Naive thymus-derived CD4-positive, alpha-beta T cell (primary cell): ENCODE measurements around the gene SLC39A1. TPM values are rescaled to one million over a fixed set of nuclear protein-coding genes. Genes with fewer than 3 reads are reported as not detected.

ENCODE experiments used
- ATAC-seq: fragments of 150-1000 bp; cut with Tn5 transposase; 2 replicates; pipeline ENCODE4 v1.10.0; 2021; ENCODE audit warnings: mild to moderate bottlenecking, moderate library complexity
- CTCF ChIA-PET: fragments of 350-600 bp; sonication (Branson Sonifier 250); formaldehyde crosslinking; loops from one replicate; lab custom pipeline; 2021; ENCODE audit warnings: antibody characterized with exemption; lab: Charles Lee
- POLR2A ChIA-PET: fragments of 350-600 bp; sonication (Branson Sonifier 250); formaldehyde crosslinking; loops from one replicate; lab custom pipeline; 2021; ENCODE audit warnings: antibody characterized with exemption, inconsistent platforms; lab: Charles Lee
- DNase-seq, 9 donors: peaks; one replicate each; pipeline versions ENCODE4 v3.0.0 to v3.0.0-alpha.2; 2020 to 2022; ENCODE audit warnings: mixed read lengths in 1 of 9
- H3K27ac ChIP-seq: one replicate; pipeline ENCODE4 v1.7.0; 2013; ENCODE audit warnings: mild to moderate bottlenecking, low read depth, low read length, moderate library complexity
- H3K27me3 ChIP-seq, 2 donors: one replicate each; pipeline ENCODE4 v1.7.0; 2013; ENCODE audit warnings: low read length in 2 of 2, mild to moderate bottlenecking in 2 of 2, moderate library complexity in 2 of 2; ENCODE audit not compliant: control insufficient read depth in 2 of 2, insufficient read depth in 2 of 2
- H3K36me3 ChIP-seq, 3 experiments: 1 replicate in 2 of 3; 2 replicates in 1 of 3; pipeline ENCODE4 v1.7.0; 2013; ENCODE audit warnings: low read length in 3 of 3, mild to moderate bottlenecking in 3 of 3, moderate library complexity in 1 of 3; ENCODE audit not compliant: insufficient read depth in 3 of 3, control insufficient read depth in 2 of 3
- H3K4me1 ChIP-seq, 2 donors: one replicate each; pipeline ENCODE4 v1.7.0; 2013; ENCODE audit warnings: low read length in 2 of 2, mild to moderate bottlenecking in 2 of 2, moderate library complexity in 1 of 2; ENCODE audit not compliant: control insufficient read depth in 2 of 2, insufficient read depth in 2 of 2
- H3K4me3 ChIP-seq: 2 replicates; pipeline ENCODE4 v1.7.0; 2013; ENCODE audit warnings: mild to moderate bottlenecking, low read length
- H3K9me3 ChIP-seq, 3 experiments: 1 replicate in 2 of 3; 2 replicates in 1 of 3; pipeline ENCODE4 v1.7.0; 2013; ENCODE audit warnings: low read length in 3 of 3; ENCODE audit not compliant: control insufficient read depth in 2 of 3
- H3K27ac Mint-ChIP-seq, 9 donors: one replicate each; pipeline ENCODE4 v1.8.0; 2020 to 2022; ENCODE audit warnings: mixed read lengths in 9 of 9, mild to moderate bottlenecking in 8 of 9, moderate library complexity in 5 of 9, inconsistent platforms in 2 of 9
- H3K27me3 Mint-ChIP-seq, 5 donors: one replicate each; pipeline ENCODE4 v1.8.0; 2021 to 2022; ENCODE audit warnings: mixed read lengths in 5 of 5, mild to moderate bottlenecking in 1 of 5
- H3K36me3 Mint-ChIP-seq, 5 donors: one replicate each; pipeline ENCODE4 v1.8.0; 2020 to 2022; ENCODE audit warnings: mixed read lengths in 5 of 5, mild to moderate bottlenecking in 3 of 5, inconsistent platforms in 1 of 5
- H3K4me1 Mint-ChIP-seq, 7 donors: one replicate each; pipeline ENCODE4 v1.8.0; 2020 to 2022; ENCODE audit warnings: mixed read lengths in 7 of 7, mild to moderate bottlenecking in 3 of 7, inconsistent platforms in 1 of 7
- H3K4me3 Mint-ChIP-seq, 10 donors: one replicate each; pipeline ENCODE4 v1.8.0; 2020 to 2022; ENCODE audit warnings: mild to moderate bottlenecking in 10 of 10, mixed read lengths in 10 of 10, moderate library complexity in 6 of 10, inconsistent platforms in 2 of 10
- H3K9me3 Mint-ChIP-seq, 11 donors: one replicate each; pipeline ENCODE4 v1.8.0; 2020 to 2022; ENCODE audit warnings: mixed read lengths in 11 of 11, mild to moderate bottlenecking in 4 of 11, inconsistent platforms in 1 of 11, moderate library complexity in 1 of 11
- intact Hi-C, 2 donors: fragments of 100-400 bp; cut with micrococcal nuclease; formaldehyde crosslinking; loops; one replicate each; pipeline ENCODE4 v1.15.1; 2023
- polyA plus RNA-seq, 2 donors: library from polyadenylated mRNA; unstranded; fragments of 300-500 nt; fragmentation: Illumina TruSeq; gene quantifications; one replicate each; pipeline ENCODE4 v1.2.3, GENCODE V29; 2021
- total RNA-seq, 6 experiments: library from RNA in 5 of 6; stranded (reverse) in 5 of 6; gene quantifications; 1 replicate in 5 of 6; 2 replicates in 1 of 6; pipeline ENCODE4 v1.2.3 and lab custom pipeline; 2021 to 2026

The SLC39A1 gene
- total and polyA plus RNA-seq, 7 experiments from 2014 or later: 14.4 to 53.2 (median 22.3) TPM

DNA sequence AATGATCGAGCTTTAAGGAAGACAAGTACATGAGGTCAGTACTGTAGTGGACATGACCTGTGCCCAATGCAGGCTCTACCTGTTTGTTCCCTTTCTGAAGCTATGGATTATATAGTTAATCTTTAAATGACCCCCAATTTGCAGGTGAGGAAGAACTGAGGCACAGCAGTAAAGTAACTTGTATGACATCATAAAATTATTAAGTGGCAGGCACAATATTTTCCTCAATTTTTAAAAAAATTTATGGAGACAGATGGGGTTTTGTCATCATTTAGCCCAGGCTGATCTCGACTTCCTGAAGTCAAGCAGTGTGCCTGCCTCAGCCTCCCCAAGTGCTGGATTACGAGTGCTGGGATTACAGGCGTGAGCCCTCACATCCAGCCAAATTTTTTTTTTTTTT, 36.9 kb downstream of the SLC39A1 start:
- H3K9me3 Mint-ChIP-seq: peaks cover 0 to 5% (median 0%) of the 10 kb centered on the region in 11 donors
- DNase-seq (no peak), ATAC-seq (no peak)
- H3K27me3 Mint-ChIP-seq: peaks cover 0 to 3% (median 0%) of the 10 kb centered on the region in 5 donors
- POLR2A ChIA-PET: interaction anchor here (0.6 to 8.8 kb wide), 4 partner anchors 16 to 1924 kb away, joined by 3 to 122 read pairs (median 6); partner anchors contain the start of genes DENND4B and RPS27
- H3K27ac ChIP-seq: no peak overlapping the region
- H3K27me3 ChIP-seq: no peaks in the 10 kb centered on the region
- no peak overlapping the region for H3K4me3 ChIP-seq
- H3K36me3 Mint-ChIP-seq: peaks cover 0 to 6% (median 0%) of the 10 kb centered on the region in 5 donors
- peaks cover 11 to 29% (median 23%) of the 10 kb centered on the region in 7 donors for H3K4me1 Mint-ChIP-seq
- no peaks in the 10 kb centered on the region for H3K9me3 ChIP-seq
- CTCF ChIA-PET: no interaction called here
- H3K4me3 Mint-ChIP-seq: no peak overlapping the region
- peak overlapping the region in 2 of 9 donors; percentile 11 to 55 for H3K27ac Mint-ChIP-seq
- peaks cover 0 to 31% (median 0%) of the 10 kb centered on the region in 3 experiments for H3K36me3 ChIP-seq
- peaks cover 10 to 11% of the 10 kb centered on the region in 2 donors for H3K4me1 ChIP-seq
- intact Hi-C loops: no loop called here

DNA sequence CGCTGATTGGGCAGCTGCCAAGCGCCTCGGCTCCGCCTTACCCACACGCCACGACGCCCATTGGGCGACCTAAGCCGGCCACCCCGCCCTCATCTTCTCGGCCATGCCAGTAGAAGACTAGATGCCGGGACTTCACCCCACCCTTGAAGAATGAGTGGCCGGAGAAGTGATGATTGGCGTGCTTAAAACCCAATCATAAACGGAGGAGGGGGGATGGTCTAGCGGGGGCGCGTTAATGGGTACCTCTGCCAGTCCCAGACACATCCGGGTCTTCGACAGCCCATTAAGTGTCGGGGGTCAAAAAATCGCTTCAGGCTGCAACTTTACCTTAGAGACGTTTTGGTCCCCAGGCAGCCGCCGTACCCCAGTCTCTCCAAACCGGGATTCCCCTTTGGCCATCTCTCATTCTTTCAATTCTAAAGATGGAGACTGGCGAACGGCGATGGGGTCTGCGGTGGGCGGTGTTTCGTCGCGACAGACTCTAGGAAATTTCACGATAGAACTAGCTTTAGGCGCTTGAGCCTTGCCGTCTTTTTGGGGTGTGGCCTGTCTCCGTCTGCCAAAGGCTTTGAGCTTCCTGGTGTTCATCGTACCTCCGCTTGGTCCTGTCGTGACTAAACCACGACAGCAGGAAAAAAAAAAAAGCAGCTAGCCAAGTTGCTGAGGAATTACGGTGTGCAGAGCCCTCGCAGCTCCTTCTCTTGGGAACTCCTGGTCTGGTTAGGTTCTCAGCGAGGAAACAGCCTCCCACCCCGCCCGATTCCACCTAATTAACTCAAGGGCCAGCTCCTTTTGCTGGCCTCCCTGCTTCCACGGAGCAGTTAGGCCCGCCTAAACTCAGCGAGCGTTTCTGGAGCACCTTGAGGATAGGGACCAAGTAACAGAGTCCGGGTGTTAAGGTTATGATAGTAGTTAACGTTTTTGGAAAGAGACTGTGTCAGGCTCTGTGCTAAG, 40.1 kb downstream of the SLC39A1 start, which contains the start of gene GATAD2B:
Gene GATAD2B, minus strand, starts transcription at position 1 of the 954 bp plus-strand sequence. CDS start 94,625 bp downstream, outside the sequence.
- intact Hi-C loops: loop anchor here (1.0 to 5.0 kb wide), 23 partner anchors 22 to 1934 kb away; partner anchors contain the start of genes CRTC2 (in 2 of the 2), HAX1 (in 2 of the 2), JTB (in 2 of the 2) and RPS27 (in 2 of the 2)
- H3K4me3 ChIP-seq: peak within 1 kb of the TSS; percentile 87

DNA sequence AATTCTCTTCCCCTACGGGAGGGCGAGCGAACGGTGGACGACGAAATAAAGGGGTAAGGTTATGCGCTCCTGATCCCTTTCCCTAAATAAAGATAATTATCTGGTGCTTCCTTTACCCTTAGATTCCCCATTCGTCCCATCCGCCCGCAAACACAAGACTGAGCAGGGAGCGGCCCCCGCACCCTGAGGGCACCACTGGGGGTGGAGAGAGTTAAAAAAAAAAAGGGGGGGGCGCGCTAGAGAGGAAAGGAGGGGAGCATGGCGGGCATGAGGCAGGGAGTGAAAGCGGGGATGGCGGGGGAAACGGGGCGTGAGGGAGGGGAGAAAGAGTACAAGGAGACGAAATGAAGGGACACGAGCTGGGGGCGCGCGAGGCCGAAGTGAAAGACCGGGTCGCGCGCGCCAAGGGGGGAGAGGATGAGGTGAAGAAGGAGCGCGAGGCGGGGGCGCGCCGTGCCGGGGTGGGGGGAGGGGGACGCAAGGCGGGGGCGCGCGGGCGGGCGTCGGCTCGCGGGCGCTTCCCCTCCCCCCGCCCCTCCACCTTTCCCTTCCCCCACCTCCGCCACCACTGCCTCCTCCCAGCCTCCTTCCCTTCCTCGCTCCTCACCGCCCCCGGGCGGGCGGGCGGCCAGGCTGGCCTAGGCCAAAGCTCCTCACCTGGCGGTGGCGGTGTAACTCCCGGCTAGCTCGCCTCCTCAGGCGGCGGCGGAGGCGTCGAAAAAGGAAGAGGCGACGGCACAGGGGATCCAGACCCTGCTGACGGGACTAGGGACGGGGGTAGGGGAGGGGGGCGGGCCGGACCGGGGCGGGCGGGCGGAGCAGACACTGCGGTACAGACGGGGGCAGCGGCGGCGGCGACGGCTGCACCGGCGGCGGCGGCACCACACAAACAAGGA, 41.0 kb downstream of the SLC39A1 start:
- peaks cover 0 to 14% (median 0%) of the 10 kb centered on the region in 5 donors for H3K36me3 Mint-ChIP-seq
- no peak for ATAC-seq

More for the DNA sequence above, 40.1 kb downstream of the SLC39A1 start, which contains the start of gene GATAD2B:
- ATAC-seq: peak; percentile 94
- CTCF ChIA-PET: interaction anchor here (1.1 to 2.7 kb wide), 6 partner anchors 10 to 63 kb away, joined by 3 to 12 read pairs (median 4); partner anchors contain the start of genes DENND4B, JTB and RAB13
- H3K9me3 Mint-ChIP-seq: peaks cover 0 to 5% (median 0%) of the 10 kb centered on the region in 11 donors
- peak within 1 kb of the TSS; percentile 90 to 99 (median 97) for H3K27ac Mint-ChIP-seq
- no peaks in the 10 kb centered on the region for H3K9me3 ChIP-seq
- peaks cover 0 to 3% (median 0%) of the 10 kb centered on the region in 5 donors for H3K27me3 Mint-ChIP-seq
- H3K36me3 ChIP-seq: peaks cover 0 to 3% (median 0%) of the 10 kb centered on the region in 3 experiments
- POLR2A ChIA-PET: interaction anchor here (0.5 to 8.8 kb wide), 29 partner anchors 10 to 574 kb away, joined by 3 to 122 read pairs (median 4); partner anchors contain the start of genes CREB3L4, CRTC2, DENND4B and INTS3
- peak; percentile 86 to 100 (median 99) for DNase-seq
- no peaks in the 10 kb centered on the region for H3K27me3 ChIP-seq
- H3K36me3 Mint-ChIP-seq: peaks cover 0 to 11% (median 0%) of the 10 kb centered on the region in 5 donors
- peaks cover 31 to 53% (median 44%) of the 10 kb centered on the region in 7 donors for H3K4me1 Mint-ChIP-seq
- H3K4me3 Mint-ChIP-seq: peak within 1 kb of the TSS; percentile 83 to 96 (median 94)
- peaks cover 35% of the 10 kb centered on the region in 2 donors for H3K4me1 ChIP-seq
- H3K27ac ChIP-seq: peak within 1 kb of the TSS; percentile 97

DNA sequence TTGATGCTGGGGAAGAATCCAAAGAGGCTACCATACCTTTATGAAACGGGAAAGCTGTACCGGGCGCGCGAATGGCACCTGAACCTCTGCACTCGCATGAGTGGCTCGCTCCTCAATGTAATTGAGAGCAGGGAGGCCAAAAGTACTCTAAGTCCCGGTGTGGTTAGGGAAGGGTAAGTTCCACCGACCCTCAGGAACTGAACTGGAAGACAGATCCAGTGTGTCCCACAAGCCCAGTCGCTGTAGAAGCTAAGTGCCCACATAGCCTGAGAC, 41.6 kb downstream of the SLC39A1 start:
- H3K9me3 Mint-ChIP-seq: peaks cover 0 to 5% (median 0%) of the 10 kb centered on the region in 11 donors
- H3K27ac Mint-ChIP-seq: peak overlapping the region; percentile 80 to 99 (median 94)
- ChIA-PET POLR2A (interaction anchor here (0.6 to 8.8 kb wide), 17 partner anchors 8 to 421 kb away, joined by 3 to 122 read pairs (median 5); partner anchors contain the start of genes CREB3L4, CRTC2, DENND4B and INTS3), CTCF (interaction anchor here (0.9 to 2.7 kb wide), 5 partner anchors 24 to 125 kb away, joined by 3 to 12 read pairs (median 4); partner anchors contain the start of genes DENND4B, JTB and RAB13)
- peaks cover 0 to 6% (median 0%) of the 10 kb centered on the region in 3 experiments for H3K36me3 ChIP-seq
- H3K27me3 ChIP-seq: no peaks in the 10 kb centered on the region
- peak in 1 of 9 donors; percentile 31 for DNase-seq
- intact Hi-C loops: loop anchor here (2.0 to 5.0 kb wide), 7 partner anchors 34 to 289 kb away; partner anchors contain the start of genes CHTOP (in 1 of the 2), CRTC2 (in 1 of the 2), ILF2 (in 1 of the 2) and JTB (in 1 of the 2)
- H3K4me3 ChIP-seq: peak overlapping the region; percentile 72
- peaks cover 35 to 58% (median 51%) of the 10 kb centered on the region in 7 donors for H3K4me1 Mint-ChIP-seq
- no peak for ATAC-seq
- H3K36me3 Mint-ChIP-seq: peaks cover 0 to 14% (median 0%) of the 10 kb centered on the region in 5 donors
- peaks cover 40 to 42% of the 10 kb centered on the region in 2 donors for H3K4me1 ChIP-seq
- H3K27me3 Mint-ChIP-seq: peaks cover 0 to 3% (median 0%) of the 10 kb centered on the region in 5 donors
- peak overlapping the region; percentile 80 for H3K27ac ChIP-seq
- H3K9me3 ChIP-seq: no peaks in the 10 kb centered on the region
- H3K4me3 Mint-ChIP-seq: peak overlapping the region; percentile 83 to 96 (median 92)

More for the DNA sequence above, 41.0 kb downstream of the SLC39A1 start:
- Histone ChIP-seq H3K4me3 (peak overlapping the region; percentile 72), H3K36me3 (peaks cover 0 to 6% (median 0%) of the 10 kb centered on the region in 3 experiments), H3K27ac (peak overlapping the region; percentile 80), H3K27me3 (no peaks in the 10 kb centered on the region), H3K4me1 (peaks cover 40 to 42% of the 10 kb centered on the region in 2 donors), H3K9me3 (no peaks in the 10 kb centered on the region)
- peaks cover 35 to 58% (median 49%) of the 10 kb centered on the region in 7 donors for H3K4me1 Mint-ChIP-seq
- peaks cover 0 to 3% (median 0%) of the 10 kb centered on the region in 5 donors for H3K27me3 Mint-ChIP-seq
- H3K27ac Mint-ChIP-seq: peak overlapping the region; percentile 90 to 99 (median 97)
- H3K9me3 Mint-ChIP-seq: peaks cover 0 to 5% (median 0%) of the 10 kb centered on the region in 11 donors
- intact Hi-C loops: loop anchor here (2.0 to 5.0 kb wide), 7 partner anchors 35 to 290 kb away; partner anchors contain the start of genes CHTOP (in 1 of the 2), CRTC2 (in 1 of the 2), ILF2 (in 1 of the 2) and JTB (in 1 of the 2)
- POLR2A ChIA-PET: interaction anchor here (0.6 to 8.8 kb wide), 33 partner anchors 9 to 1401 kb away, joined by 3 to 122 read pairs (median 4); partner anchors contain the start of genes CREB3L4, CRTC2, DENND4B and INTS3
- DNase-seq: peak in 2 of 9 donors; percentile 57
- peak overlapping the region; percentile 83 to 96 (median 94) for H3K4me3 Mint-ChIP-seq
- CTCF ChIA-PET: interaction anchor here (0.6 to 2.7 kb wide), 10 partner anchors 9 to 231 kb away, joined by 3 to 12 read pairs (median 4); partner anchors contain the start of genes DENND4B, JTB and RAB13
